Gastrocnemius medialis (tissue), 4 donors: ENCODE data around the gene RFTN1. TPM values are rescaled to one million over a fixed set of nuclear protein-coding genes. Genes with fewer than 3 reads are reported as not detected.

Source experiments
- ATAC-seq, 2 donors: fragments of 150-250 bp; one replicate each; pipeline ENCODE4 v1.9.1; 2016
- DNase-seq, 2 donors: peaks; one replicate each; pipeline ENCODE4 v3.0.0-alpha.2; 2019
- H3K27ac ChIP-seq, 4 donors: fragments of 200-600 bp; sonication (generic); 1 replicate in 1 of 4; 2 replicates in 3 of 4; pipeline ENCODE4 v1.5.1; 2016 to 2018; ENCODE audit warnings: mild to moderate bottlenecking in 2 of 4, moderate library complexity in 1 of 4
- H3K27me3 ChIP-seq, 3 donors: fragments of 200-600 bp; sonication (generic) in 2 of 3; 1 replicate in 1 of 3; 2 replicates in 2 of 3; pipeline versions ENCODE4 v1.5.1 to v1.6.0; 2016 to 2019; ENCODE audit warnings: mild to moderate bottlenecking in 1 of 3, moderate library complexity in 1 of 3
- H3K36me3 ChIP-seq, 2 donors: fragments of 200-600 bp; sonication (generic) in 1 of 2; one replicate each; pipeline ENCODE4 v1.5.1; 2017 to 2018
- H3K4me1 ChIP-seq, 2 donors: fragments of 200-600 bp; sonication (generic) in 1 of 2; one replicate each; pipeline ENCODE4 v1.5.1; 2016 to 2017; ENCODE audit warnings: mild to moderate bottlenecking in 2 of 2
- H3K4me3 ChIP-seq, 4 donors: fragments of 200-600 bp; sonication (generic) in 3 of 4; 1 replicate in 1 of 4; 2 replicates in 3 of 4; pipeline ENCODE4 v1.5.1; 2016 to 2019; ENCODE audit warnings: mild to moderate bottlenecking in 2 of 4
- H3K9me3 ChIP-seq, 3 donors: fragments of 200-600 bp; sonication (generic) in 2 of 3; 1 replicate in 1 of 3; 2 replicates in 2 of 3; pipeline ENCODE4 v1.5.1; 2016 to 2019
- CTCF ChIP-seq, 5 experiments: fragments of 450-650 bp in 3 of 5; fragments of 200-600 bp in 2 of 5; sonication (generic) in 2 of 5; IDR thresholded peaks in 4 of 5; conservative IDR thresholded peaks in 1 of 5; 1 replicate in 4 of 5; 2 replicates in 1 of 5; pipeline ENCODE4 v1.5.1; 2016 to 2019; ENCODE audit warnings: antibody characterized with exemption in 5 of 5, mild to moderate bottlenecking in 3 of 5, moderate library complexity in 3 of 5
- POLR2A ChIP-seq, 2 donors: fragments of 450-650 bp; IDR thresholded peaks; one replicate each; pipeline ENCODE4 v1.6.1; 2017; ENCODE audit warnings: antibody characterized with exemption in 2 of 2, mild to moderate bottlenecking in 2 of 2, moderate library complexity in 2 of 2
- in situ Hi-C, 4 donors: fragments of 200-750 bp; cut with MboI; loops; one replicate each; pipeline versions ENCODE4 v1.15.0 to v1.8.0; 2017; ENCODE audit warnings: low sequenced_read_pairs in 4 of 4
- intact Hi-C: fragments of 100-400 bp; cut with DNase I; formaldehyde crosslinking; loops from one replicate; pipeline ENCODE4 v1.15.1; 2023; ENCODE audit warnings: low total_unique reads
- total RNA-seq, 4 donors: library from RNA; depleted of rRNA; stranded (reverse); fragments of >200 nt; gene quantifications; one replicate each; pipeline versions ENCODE4 v1.1.0 to v1.2.3, GENCODE V29; 2016

The RFTN1 gene
- total RNA-seq, 4 donors from 2014 or later: 10.7 to 22.8 (median 11.7) TPM

GRCh38 chr3:16366581-16366980, 146.9 kb downstream of the RFTN1 start:
- intact Hi-C loops: no loop called here
- no peaks in the 10 kb centered on the region for H3K36me3 ChIP-seq
- H3K4me1 ChIP-seq: peaks cover 23 to 25% of the 10 kb centered on the region in 2 donors
- TF ChIP-seq POLR2A (IDR thresholded peaks at IDR 0.05) (no peak), CTCF (IDR thresholded peaks at IDR 0.05 in 4 of 5, conservative IDR thresholded peaks at IDR 0.05 in 1 of 5) (no peak)
- DNase-seq (no peak), ATAC-seq (no peak)
- H3K9me3 ChIP-seq: no peaks in the 10 kb centered on the region
- in situ Hi-C loops: no loop called here
- H3K4me3 ChIP-seq: no peak overlapping the region
- H3K27ac ChIP-seq: peak overlapping the region in 1 of 4 donors; percentile 8
- H3K27me3 ChIP-seq: no peaks in the 10 kb centered on the region

- intact Hi-C loops: no loop called here
- no peak for DNase-seq
- no peaks in the 10 kb centered on the region for H3K36me3 ChIP-seq
- TF ChIP-seq POLR2A (IDR thresholded peaks at IDR 0.05) (no peak), CTCF (IDR thresholded peaks at IDR 0.05 in 4 of 5, conservative IDR thresholded peaks at IDR 0.05 in 1 of 5) (no peak)
- no peaks in the 10 kb centered on the region for H3K27me3 ChIP-seq
- in situ Hi-C loops: no loop called here
- no peak for ATAC-seq
- H3K4me3 ChIP-seq: no peak overlapping the region
- peaks cover 16 to 19% of the 10 kb centered on the region in 2 donors for H3K4me1 ChIP-seq
- no peaks in the 10 kb centered on the region for H3K9me3 ChIP-seq
- H3K27ac ChIP-seq: no peak overlapping the region
Measured at GRCh38 chr3:16365491-16366128, 147.9 kb downstream of the RFTN1 start.

- in situ Hi-C loops: no loop called here
- peaks cover 10 to 14% of the 10 kb centered on the region in 2 donors for H3K4me1 ChIP-seq
Measured at GRCh38 chr3:16364963-16365362, 148.5 kb downstream of the RFTN1 start.

GRCh38 chr3:16364323-16364722, 149.2 kb downstream of the RFTN1 start:
- in situ Hi-C loops: no loop called here
- intact Hi-C loops: no loop called here
- no peak overlapping the region for H3K27ac ChIP-seq
- no peak overlapping the region for H3K4me3 ChIP-seq
- H3K36me3 ChIP-seq: no peaks in the 10 kb centered on the region
- ATAC-seq: no peak
- H3K27me3 ChIP-seq: no peaks in the 10 kb centered on the region
- H3K4me1 ChIP-seq: peaks cover 5 to 14% of the 10 kb centered on the region in 2 donors
- no peak for DNase-seq
- no peaks in the 10 kb centered on the region for H3K9me3 ChIP-seq
- TF ChIP-seq POLR2A (IDR thresholded peaks at IDR 0.05) (no peak), CTCF (IDR thresholded peaks at IDR 0.05 in 4 of 5, conservative IDR thresholded peaks at IDR 0.05 in 1 of 5) (no peak)

More at GRCh38 chr3:16364963-16365362, 148.5 kb downstream of the RFTN1 start:
- H3K9me3 ChIP-seq: no peaks in the 10 kb centered on the region
- H3K27ac ChIP-seq: no peak overlapping the region
- no peak overlapping the region for H3K4me3 ChIP-seq
- no peak for DNase-seq
- TF ChIP-seq CTCF (IDR thresholded peaks at IDR 0.05 in 4 of 5, conservative IDR thresholded peaks at IDR 0.05 in 1 of 5) (no peak), POLR2A (IDR thresholded peaks at IDR 0.05) (no peak)
- H3K27me3 ChIP-seq: no peaks in the 10 kb centered on the region
- no peaks in the 10 kb centered on the region for H3K36me3 ChIP-seq
- ATAC-seq: no peak
- intact Hi-C loops: no loop called here

- no peaks in the 10 kb centered on the region for H3K36me3 ChIP-seq
- H3K27ac ChIP-seq: no peak overlapping the region
- no peak for ATAC-seq
- H3K27me3 ChIP-seq: no peaks in the 10 kb centered on the region
- in situ Hi-C loops (no loop called here), intact Hi-C loops (no loop called here)
- H3K4me1 ChIP-seq: peaks cover 6 to 21% of the 10 kb centered on the region in 2 donors
- H3K9me3 ChIP-seq: no peaks in the 10 kb centered on the region
- H3K4me3 ChIP-seq: no peak overlapping the region
- no peak for TF ChIP-seq CTCF (IDR thresholded peaks at IDR 0.05 in 4 of 5, conservative IDR thresholded peaks at IDR 0.05 in 1 of 5)
- no peak for TF ChIP-seq POLR2A (IDR thresholded peaks at IDR 0.05)
- DNase-seq: no peak
Measured at GRCh38 chr3:16363636-16364035, 149.9 kb downstream of the RFTN1 start.
